ENCODE measurements around the gene PADI4.

- TF ChIP-seq SP1 (IDR thresholded peaks at IDR 0.05), result no peak
- no peak for TF ChIP-seq CTCF (IDR thresholded peaks at IDR 0.05; ENCODE audit: low read depth, low read length, missing input control)
- no peak for TF ChIP-seq TAF1 (conservative IDR thresholded peaks at IDR 0.05)
- TF ChIP-seq JUND (IDR thresholded peaks at IDR 0.05), result no peak
Observed at GRCh38 chr1:17393230-17393629, 85.2 kb downstream of the PADI4 start.
